GM15510 (cell line): Measurements from ENCODE around the gene MAML1.

Source experiments
- POLR2A ChIP-seq: IDR thresholded peaks from 3 replicates; pipeline ENCODE4 v1.6.1; 2011; ENCODE audit warnings: borderline replicate concordance; ENCODE audit not compliant: insufficient read length; ENCODE audit errors: extremely low read depth

The MAML1 gene

DNA sequence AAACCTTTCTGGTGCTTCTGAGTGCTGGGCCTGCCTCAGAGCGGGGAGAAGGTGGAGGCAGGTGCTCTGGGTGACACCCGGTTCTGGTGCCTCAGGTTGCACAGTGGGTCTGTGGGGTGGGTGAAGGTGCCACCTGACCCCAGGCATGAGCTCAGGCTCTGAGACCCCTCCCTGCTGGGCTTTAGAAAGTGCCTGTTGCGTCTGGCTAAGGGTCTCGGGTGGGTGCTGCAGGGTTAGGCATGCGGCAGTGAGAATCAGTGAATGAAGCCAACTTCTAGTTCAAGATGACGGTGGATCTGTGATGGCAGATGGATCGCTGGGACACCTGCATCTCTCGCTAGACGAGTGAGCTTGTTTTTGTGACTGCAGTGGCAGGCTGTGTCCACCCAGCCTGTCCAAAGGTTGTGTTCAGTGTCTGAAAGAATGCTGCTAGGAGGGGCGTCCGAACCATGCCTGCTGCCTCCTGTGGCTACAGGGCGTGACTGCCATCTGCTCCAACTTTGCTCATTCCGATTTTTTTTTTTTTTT, 93.1 kb downstream of the MAML1 start:
- no peak for TF ChIP-seq POLR2A
